GM21576 (cell line): Measurements from ENCODE around the gene UPP1.
A peak's percentile ranks its signal among the peaks of the same experiment; 100 is the strongest.
"Not testable (repeated sequence)": the region's sequence is repeated elsewhere in the genome, so short reads cannot be mapped to it uniquely, and the experiment has no call there.

Experiments used
- ATAC-seq: cut with Tn5 transposase; IDR thresholded peaks from one replicate; pipeline ENCODE4 v1.9.1; 2021; ENCODE audit warnings: mild to moderate bottlenecking, moderate library complexity; ENCODE audit not compliant: unreplicated experiment

The UPP1 gene

DNA sequence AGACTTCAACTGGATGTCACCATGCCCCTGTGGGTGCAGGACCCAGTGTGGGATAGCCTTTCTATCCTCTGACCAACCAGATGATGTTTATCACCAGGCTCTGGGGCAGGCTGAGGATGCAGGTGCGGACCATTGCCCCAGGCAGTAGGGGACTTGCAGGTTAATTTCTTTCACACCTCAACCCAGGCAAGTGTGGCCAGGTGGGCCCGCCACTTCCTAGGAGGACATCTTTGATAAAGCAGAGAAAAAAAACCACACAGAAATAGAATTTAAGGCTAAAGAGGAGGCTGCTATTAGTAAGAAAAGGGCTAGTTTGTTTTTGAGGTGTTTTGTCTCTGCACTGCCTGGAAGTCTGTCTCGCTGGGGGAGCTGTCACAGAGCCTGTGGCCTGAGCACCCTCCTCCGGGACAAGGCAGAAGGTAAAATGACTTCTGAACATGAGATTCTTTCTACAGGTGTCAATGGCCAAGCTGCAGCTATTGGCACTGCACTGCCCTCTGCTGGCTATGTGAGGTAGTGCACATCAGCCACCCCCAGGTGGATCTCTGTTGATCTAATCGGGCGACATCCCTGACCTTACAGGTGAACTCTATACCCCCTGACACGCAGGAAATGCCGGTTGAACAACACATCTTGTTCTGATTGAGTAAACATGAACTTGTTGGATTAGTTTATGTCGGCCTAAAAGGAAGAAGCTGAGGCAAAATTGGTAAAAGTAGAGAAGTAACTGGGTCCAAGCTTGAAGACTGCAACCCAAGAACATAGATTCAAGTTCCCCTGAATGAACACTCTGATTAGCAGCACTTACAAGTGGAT is 21.0 kb downstream of the UPP1 start:
- peak; percentile 84 for ATAC-seq

GRCh38 chr7:48110868-48111267 is 21.8 kb downstream of the UPP1 start:
- no peak for ATAC-seq

DNA sequence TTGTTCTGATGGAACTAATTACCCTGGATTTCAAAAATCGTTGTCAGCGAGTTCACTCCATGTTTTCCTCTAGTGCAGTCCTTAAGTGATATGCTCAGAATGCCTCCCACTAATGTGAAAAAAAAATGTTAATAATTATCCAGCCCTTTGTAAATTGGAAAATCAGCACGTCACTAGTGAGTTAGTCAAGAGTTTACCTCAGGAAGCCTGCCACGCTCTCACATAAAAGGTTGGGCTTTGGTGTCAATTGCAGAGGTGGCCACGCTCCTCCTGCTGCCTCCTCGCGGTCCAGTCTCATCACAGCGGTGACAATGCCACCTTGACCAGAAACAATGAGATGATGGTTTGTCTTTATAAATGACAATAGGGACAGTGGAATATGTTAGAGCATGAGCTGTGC is 22.5 kb downstream of the UPP1 start:
- ATAC-seq, result no peak

- no peak for ATAC-seq
These were observed 23.5 kb downstream of the UPP1 start for GRCh38 chr7:48112401-48113165.

DNA sequence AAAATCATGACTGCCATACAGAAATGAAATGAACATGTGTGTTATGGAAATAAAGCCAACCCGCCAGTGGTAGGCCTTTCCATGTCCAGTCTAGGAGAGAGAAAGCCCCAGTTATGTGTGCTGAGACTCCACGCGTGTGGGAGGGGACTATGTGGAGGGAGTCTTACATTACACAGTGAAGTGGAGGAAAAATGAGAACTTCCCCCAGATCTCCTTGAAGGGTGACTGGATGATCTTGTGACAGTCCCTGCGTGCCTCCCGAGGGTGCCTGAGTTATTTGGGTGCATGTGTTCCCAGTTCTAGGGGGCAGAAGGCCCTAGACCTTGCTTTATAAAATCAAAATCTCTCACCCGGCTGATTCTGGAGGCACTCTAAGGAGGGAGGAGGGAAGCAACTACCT is 24.2 kb downstream of the UPP1 start:
- ATAC-seq, result no peak

DNA sequence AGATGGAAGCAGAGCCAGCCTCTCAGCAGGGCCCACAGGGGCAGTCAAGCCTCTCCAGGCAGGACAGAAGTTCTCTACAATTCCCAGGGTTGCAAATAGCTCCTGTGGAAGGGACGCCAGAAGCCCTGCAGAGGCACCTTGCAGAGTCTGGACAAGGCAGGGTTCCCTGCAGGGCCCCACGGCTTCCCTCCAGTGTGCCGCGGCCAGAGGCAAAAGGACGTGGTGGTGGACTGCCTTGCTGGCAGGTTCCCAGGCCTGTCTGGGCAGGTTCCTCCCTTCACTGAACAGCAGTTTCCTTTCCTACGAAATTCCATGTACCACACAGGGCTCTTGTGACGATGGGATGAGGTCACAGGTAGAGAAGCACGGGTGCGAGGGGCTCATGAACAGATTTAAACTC is 25.1 kb downstream of the UPP1 start:
- ATAC-seq, result no peak

GRCh38 chr7:48114589-48114988 is 25.5 kb downstream of the UPP1 start:
- ATAC-seq, result no peak

DNA sequence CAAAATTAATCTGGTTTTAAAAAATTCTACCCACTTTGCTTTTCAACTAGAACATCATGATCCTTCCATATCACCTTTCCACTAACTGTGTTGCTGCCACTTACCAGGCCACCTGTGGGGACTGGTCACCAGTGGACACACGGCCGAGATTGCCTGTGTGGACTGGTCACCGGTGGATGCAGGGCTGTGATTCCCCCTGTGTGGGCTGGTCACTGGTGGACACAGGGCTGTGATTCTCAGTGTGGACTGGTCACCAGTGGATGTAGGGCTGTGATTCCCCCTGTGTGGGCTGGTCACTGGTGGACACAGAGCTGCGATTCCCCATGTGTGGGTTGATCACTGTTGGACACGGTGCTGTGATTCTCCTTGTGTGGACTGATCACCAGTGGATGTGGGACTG is 27.0 kb downstream of the UPP1 start:
- ATAC-seq, result no peak

DNA sequence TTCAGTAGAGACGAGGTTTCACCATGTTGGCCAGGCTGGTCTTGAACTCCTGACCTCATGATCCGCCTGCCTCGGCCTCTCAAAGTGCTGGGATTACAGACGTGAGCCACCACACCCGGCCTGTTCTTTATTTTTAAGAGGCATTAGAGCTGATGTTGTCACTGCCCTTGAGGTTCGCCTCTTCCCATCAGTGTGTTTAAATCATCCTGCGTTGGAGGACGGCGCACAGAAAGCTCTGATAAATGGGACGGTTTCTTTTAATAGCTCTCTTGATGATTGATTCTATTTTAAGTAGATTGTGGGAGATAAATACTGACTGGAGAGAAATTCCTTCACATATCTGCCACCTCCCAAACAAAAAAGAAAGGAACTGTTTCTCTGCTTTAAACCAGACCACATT is 29.0 kb downstream of the UPP1 start:
- ATAC-seq, result no peak

- ATAC-seq, result not testable (repeated sequence)
These were observed 31.5 kb downstream of the UPP1 start for GRCh38 chr7:48120536-48120935.

GRCh38 chr7:48126037-48126436 is 37.0 kb downstream of the UPP1 start:
- no peak for ATAC-seq

DNA sequence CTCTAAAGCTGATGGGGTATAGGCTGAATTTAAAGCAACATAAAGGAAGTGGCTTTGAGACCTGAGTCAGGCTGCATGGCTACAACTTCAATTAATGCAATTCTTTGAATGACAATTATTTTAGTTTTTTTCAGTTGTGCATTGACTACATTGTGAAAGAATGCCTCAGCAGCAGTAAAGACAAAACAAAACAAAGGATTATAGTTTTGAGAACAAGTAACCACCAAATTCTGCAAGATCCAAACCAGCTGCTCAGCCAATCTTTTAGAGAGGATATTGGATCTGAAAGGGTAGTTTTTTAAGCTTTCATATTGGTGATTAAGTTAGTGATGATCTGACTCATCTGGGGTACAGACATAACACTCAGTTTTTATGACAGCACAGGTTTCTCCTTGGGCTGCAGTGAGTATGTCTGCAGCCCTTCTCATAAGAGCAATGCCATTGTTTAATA is 41.6 kb downstream of the UPP1 start:
- no peak for ATAC-seq

DNA sequence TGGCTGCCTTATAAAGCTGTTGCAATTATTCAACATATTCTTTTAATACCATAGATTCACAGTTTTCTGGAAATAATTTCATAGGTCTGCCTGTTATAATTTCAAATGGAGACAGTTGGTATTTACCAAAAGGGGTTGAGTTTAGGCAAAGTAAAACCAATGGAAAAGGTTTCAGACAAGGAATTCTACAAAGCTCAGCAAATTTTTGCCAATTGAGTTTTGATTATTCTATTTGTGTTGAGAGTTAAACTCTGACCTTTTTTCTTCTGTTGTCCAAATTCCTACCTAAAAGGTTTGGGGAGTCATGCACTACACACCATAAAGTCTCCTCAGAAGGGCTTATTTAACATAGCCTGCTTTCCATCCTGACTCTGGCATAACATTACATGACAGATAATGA is 43.7 kb downstream of the UPP1 start:
- ATAC-seq, result no peak

DNA sequence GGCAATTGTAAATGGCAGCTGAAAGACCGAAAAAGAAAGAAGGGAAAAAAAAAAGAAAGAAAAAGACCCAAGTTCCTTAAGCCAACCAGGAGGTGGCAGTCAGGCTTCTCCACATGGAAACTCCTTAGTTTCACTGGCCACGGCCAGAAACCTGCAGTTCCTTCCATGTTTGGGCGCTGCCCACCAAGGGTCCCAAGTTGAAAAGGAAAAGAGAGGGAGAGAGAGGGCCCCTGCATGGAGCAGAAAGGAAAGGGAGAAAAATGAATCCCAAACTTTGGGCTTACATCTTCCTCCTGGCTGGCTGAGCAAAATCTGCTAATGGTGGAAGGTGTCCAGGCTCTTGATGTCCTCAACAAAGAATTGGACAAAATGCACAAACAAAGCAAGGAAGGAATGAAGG is 50.4 kb downstream of the UPP1 start:
- no peak for ATAC-seq

GRCh38 chr7:48140001-48140681 is 51.1 kb downstream of the UPP1 start:
- no peak for ATAC-seq

DNA sequence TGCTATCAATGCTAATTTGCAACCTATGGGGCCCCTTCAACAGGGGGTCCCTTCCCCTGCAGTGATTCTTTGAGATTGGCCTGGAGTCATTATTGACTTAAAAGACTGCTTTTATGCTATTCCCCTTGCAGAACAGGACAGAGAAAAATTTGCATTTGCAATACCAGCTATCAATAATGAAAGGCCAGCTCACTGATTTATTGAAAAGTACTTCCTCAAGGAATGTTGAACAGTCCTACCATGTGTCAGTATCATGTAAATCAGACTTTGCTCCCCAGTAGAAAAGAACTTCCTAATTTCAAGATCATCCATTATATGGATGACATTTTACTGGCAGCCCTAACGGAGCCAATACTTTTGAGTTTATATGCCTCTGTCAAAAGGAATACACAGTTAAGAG is 52.5 kb downstream of the UPP1 start:
- ATAC-seq, result no peak

DNA sequence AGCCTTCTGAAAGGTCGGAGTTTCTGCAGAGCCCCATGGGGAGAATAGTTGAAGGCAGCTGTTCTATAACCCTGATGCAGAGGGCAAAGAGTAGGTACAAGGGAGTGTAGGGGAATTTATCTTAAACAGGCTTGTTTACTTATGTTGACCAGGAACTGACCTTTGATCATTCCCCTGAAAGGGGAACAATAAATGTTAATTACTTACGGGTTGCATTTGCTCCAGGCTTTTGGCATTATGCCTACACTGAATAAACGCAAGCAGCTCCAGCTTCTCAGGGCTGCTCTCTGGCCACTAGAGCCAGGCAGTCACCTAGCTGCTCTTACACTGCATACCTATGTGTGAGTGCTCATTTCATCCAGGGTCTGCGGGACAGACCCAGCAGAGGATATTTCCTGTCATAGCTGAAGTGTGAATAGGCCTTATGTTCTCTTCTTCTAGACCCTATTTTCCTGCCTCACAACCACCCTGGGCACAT is 55.3 kb downstream of the UPP1 start:
- ATAC-seq, result no peak

- ATAC-seq, result no peak
These were observed 58.1 kb downstream of the UPP1 start for GRCh38 chr7:48147078-48147591.

DNA sequence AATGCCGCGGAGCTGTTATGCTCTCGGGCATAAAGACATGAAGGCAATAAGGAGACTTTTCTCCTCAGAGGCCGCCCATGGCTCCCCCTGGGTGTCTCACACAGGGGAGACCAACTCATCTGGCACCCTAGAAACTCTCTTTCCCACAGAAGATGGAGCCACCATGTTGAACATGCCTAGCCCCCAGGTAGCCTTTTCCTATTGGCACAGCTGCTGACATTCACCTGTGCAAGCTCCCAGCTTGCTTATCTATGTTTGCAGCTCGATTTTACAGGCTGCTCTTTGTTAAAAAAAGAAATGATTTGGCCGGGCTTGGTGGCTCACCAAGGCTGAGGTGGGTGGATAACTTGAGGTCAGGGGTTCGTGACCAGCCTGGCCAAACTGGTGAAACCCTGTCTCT is 58.6 kb downstream of the UPP1 start:
- not testable (repeated sequence) for ATAC-seq

- ATAC-seq, result no peak
These were observed 59.2 kb downstream of the UPP1 start for GRCh38 chr7:48148311-48148710.

- ATAC-seq, result no peak
These were observed 60.0 kb downstream of the UPP1 start for GRCh38 chr7:48149058-48149457.
